ES-I3 (cell line): ENCODE data around the gene KRTAP5-11.
"Not testable (repeated sequence)": the region's sequence is repeated elsewhere in the genome, so short reads cannot be mapped to it uniquely, and the experiment has no call there.

Source experiments
- H3K36me3 ChIP-seq: 2 replicates; pipeline ENCODE4 v1.6.1; 2013; ENCODE audit warnings: mild to moderate bottlenecking, low read length, control low read depth, moderate library complexity; ENCODE audit not compliant: insufficient read depth
- H3K4me1 ChIP-seq: 2 replicates; pipeline ENCODE4 v1.6.1; 2013; ENCODE audit warnings: mild to moderate bottlenecking, control low read depth, low read length; ENCODE audit not compliant: insufficient read depth
- H3K9ac ChIP-seq: 2 replicates; pipeline ENCODE4 v1.6.1; 2013; ENCODE audit warnings: low read depth, mild to moderate bottlenecking, low read length, moderate library complexity
- H3K9me3 ChIP-seq: 2 replicates; pipeline ENCODE4 v1.6.1; 2013; ENCODE audit warnings: mild to moderate bottlenecking, low read length, moderate library complexity; ENCODE audit not compliant: control insufficient read depth, insufficient read depth

Gene KRTAP5-11

DNA sequence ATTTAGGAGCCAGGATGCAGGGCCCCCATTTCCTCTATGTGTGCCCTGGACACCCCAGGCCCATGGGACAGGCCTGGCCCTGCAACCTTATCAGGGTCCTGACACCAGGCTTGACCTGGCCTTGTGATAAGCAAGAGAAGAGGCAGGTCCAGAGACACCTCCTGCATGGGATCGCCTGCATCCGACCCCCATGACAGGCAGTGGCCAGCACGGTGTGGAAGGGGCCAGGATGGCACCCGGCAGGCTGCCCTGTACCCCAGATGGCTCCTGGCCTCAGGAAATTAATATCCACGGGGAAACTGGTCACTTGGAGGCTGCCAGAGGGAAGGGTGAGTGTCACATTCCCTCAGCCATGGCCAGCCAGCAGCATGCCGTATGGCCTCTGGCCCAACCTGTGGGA is 27.7 kb downstream of the KRTAP5-11 start:
- Histone ChIP-seq H3K36me3 (no peaks in the 10 kb centered on the region), H3K9ac (no peak overlapping the region), H3K9me3 (peaks cover 4% of the 10 kb centered on the region; the same call in 1 of the 2 replicates), H3K4me1 (no peaks in the 10 kb centered on the region)

DNA sequence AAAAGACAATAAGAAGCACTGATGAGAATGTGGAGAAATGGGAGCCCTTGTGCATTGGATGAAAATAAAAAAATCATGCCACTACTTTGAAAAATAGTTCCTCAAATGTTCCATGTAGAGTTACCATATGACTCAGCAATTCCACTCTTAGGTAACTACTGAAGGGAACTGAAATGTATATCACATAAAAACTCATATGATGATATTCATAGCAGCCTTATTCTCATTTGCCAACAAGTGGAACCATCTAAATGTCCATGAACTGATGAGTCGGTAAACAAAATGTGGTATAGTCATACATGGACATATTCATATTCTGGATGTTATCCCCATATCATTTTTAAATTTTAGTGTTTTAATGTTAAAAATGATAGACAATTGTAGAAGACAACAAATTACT is 31.0 kb downstream of the KRTAP5-11 start:
- H3K9ac ChIP-seq, result no peak overlapping the region
- H3K9me3 ChIP-seq, result no peaks in the 10 kb centered on the region
- no peaks in the 10 kb centered on the region for H3K36me3 ChIP-seq
- no peaks in the 10 kb centered on the region for H3K4me1 ChIP-seq

DNA sequence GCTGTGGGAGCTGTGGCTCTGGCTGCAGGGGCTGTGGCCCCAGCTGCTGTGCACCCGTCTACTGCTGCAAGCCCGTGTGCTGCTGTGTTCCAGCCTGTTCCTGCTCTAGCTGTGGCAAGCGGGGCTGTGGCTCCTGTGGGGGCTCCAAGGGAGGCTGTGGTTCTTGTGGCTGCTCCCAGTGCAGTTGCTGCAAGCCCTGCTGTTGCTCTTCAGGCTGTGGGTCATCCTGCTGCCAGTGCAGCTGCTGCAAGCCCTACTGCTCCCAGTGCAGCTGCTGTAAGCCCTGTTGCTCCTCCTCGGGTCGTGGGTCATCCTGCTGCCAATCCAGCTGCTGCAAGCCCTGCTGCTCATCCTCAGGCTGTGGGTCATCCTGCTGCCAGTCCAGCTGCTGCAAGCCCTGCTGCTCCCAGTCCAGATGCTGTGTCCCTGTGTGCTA is 33.9 kb downstream of the KRTAP5-11 start:
- Histone ChIP-seq H3K36me3 (no peaks in the 10 kb centered on the region), H3K9ac (no peak overlapping the region), H3K9me3 (no peaks in the 10 kb centered on the region), H3K4me1 (no peaks in the 10 kb centered on the region)

- Histone ChIP-seq H3K36me3 (no peaks in the 10 kb centered on the region), H3K9me3 (no peaks in the 10 kb centered on the region), H3K4me1 (no peaks in the 10 kb centered on the region), H3K9ac (no peak within 1 kb of the TSS)
Observed at GRCh38 chr11:71548120-71548519, 34.6 kb downstream of the KRTAP5-11 start, which contains the start of gene KRTAP5-9. KRTAP5-9 (plus strand) TSS chr11:71548420; CDS start chr11:71548658, 238 bp downstream.

- H3K9me3 ChIP-seq, result no peaks in the 10 kb centered on the region
- no peaks in the 10 kb centered on the region for H3K4me1 ChIP-seq
Observed at GRCh38 chr11:71545405-71545966, 37.2 kb downstream of the KRTAP5-11 start.

DNA sequence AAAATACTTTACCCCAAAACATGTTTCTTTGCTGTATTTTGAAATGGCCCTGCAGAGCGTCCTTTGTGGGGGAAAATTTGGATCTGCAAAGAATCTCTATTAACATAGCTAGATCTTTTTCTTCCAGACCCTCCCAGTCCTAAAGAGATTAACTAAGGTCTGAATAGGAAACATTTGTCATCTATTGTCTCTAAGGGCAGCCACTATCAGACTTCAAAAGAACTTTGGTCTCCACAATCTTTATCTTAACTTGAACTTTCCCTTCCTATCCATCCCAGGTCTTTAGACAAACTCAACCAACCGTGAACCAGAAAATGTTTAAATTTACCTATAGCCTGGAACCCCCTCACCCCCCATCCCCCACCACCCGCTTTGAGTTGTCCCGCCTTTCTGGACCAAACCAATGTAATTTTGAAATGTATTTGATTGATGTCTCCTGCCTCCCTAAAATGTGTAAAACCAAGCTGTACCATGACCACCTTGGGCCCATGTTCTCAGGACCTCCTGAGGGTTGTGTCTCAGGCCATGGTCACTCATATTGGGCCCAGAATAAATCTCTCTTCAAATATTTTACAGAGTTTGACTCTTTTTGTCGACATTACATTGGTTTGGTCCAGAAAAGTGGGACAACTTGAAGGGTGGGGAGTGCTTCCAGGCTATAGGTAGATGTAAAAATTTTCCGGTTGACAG is 38.0 kb downstream of the KRTAP5-11 start:
- Histone ChIP-seq H3K9me3 (no peaks in the 10 kb centered on the region), H3K36me3 (no peaks in the 10 kb centered on the region), H3K4me1 (no peaks in the 10 kb centered on the region), H3K9ac (no peak overlapping the region)

More at GRCh38 chr11:71545405-71545966, 37.2 kb downstream of the KRTAP5-11 start:
- H3K36me3 ChIP-seq, result no peaks in the 10 kb centered on the region
- H3K9ac ChIP-seq, result no peak overlapping the region

- no peaks in the 10 kb centered on the region for H3K9me3 ChIP-seq
- no peak overlapping the region for H3K9ac ChIP-seq
- H3K36me3 ChIP-seq, result no peaks in the 10 kb centered on the region
- H3K4me1 ChIP-seq, result no peaks in the 10 kb centered on the region
Observed at GRCh38 chr11:71543866-71544265, 38.8 kb downstream of the KRTAP5-11 start.

GRCh38 chr11:71542879-71543777 is 39.5 kb downstream of the KRTAP5-11 start:
- no peaks in the 10 kb centered on the region for H3K4me1 ChIP-seq
- H3K9ac ChIP-seq, result no peak overlapping the region

DNA sequence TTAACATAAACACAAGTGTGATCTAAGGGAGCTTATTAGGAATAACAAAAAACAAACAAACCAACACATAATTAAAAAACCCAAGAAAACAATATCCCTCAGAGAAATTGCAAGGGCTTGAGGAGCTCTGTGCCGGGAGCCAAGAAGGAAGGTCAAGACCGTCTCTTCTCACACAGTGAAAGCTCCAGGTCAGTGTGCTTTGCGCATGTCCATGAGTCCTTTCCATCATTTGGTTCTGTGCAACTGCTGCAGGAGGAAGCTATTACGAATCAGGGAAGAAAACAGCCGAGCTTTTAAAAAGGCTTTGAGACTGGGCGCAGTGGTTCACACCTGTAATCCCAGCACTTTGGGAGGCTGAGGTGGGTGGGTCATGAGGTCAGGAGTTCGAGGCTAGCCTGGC is 40.3 kb downstream of the KRTAP5-11 start:
- H3K36me3 ChIP-seq, result no peaks in the 10 kb centered on the region
- no peak overlapping the region for H3K9ac ChIP-seq
- no peaks in the 10 kb centered on the region for H3K4me1 ChIP-seq
- H3K9me3 ChIP-seq, result no peaks in the 10 kb centered on the region

More at GRCh38 chr11:71542879-71543777, 39.5 kb downstream of the KRTAP5-11 start:
- Histone ChIP-seq H3K36me3 (no peaks in the 10 kb centered on the region), H3K9me3 (no peaks in the 10 kb centered on the region)

GRCh38 chr11:71540521-71541304 is 42.0 kb downstream of the KRTAP5-11 start:
- not testable (repeated sequence) for H3K9me3 ChIP-seq, H3K9ac ChIP-seq, H3K36me3 ChIP-seq, H3K4me1 ChIP-seq

DNA sequence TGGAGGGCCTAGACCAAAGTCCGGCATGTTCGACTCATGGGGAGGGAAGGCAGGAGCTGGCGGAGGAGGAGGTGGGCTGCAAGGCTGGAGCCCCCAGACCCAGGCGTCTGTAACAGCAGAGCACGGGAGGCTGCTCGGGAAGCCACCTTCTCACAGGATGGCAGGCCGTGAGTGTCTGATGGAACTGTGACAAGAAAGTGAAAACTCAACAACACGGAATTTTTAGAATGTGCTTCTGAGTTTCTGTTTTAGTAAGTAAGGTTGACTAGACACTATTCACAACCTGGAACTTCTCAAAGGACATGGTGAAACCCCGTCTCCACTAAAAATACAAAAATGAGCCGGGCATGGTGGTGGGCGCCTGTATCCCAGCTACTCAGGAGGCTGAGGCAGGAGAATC is 42.7 kb downstream of the KRTAP5-11 start:
- H3K9ac ChIP-seq, H3K4me1 ChIP-seq, H3K36me3 ChIP-seq, H3K9me3 ChIP-seq: not testable (repeated sequence)

DNA sequence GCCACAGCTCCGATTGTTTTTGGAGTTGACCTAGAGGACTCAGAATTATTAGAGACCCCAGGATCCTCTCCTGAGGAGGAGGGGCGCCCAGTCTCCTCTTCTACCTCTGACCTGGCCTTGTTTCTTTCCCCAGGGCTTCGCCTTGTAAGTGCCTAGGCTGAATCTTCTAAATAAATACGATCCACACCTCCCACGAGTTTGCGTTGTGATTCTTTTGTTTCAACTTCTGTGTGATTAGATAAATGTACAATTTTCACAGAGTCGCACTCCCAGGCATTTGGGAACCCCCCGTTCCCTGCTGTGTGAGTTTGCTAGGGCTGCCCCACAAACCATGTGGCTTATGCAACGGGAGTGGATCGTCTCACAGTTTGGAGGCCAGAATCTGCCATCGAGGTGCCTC is 43.7 kb downstream of the KRTAP5-11 start:
- no peaks in the 10 kb centered on the region for H3K9me3 ChIP-seq
- no peaks in the 10 kb centered on the region for H3K36me3 ChIP-seq
- H3K4me1 ChIP-seq, result no peaks in the 10 kb centered on the region
- H3K9ac ChIP-seq, result no peak overlapping the region

DNA sequence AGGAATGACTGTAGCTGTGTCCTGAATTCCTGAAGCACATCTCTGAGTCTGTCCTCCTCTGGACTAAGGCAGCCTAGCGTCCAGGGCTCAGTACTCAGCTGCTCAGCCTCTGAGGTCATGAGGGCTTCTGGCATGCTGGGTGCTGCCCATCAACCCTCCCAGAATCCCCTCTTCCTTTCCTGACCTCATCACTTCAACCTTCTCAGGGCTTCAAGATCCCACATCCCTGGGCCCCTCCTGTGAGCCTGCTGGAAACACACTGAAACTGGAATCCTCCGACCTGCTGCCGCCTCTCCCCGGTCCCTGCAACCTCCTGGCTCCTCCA is 44.0 kb downstream of the KRTAP5-11 start:
- H3K4me1 ChIP-seq, result no peaks in the 10 kb centered on the region
- H3K9me3 ChIP-seq, result no peaks in the 10 kb centered on the region
- no peaks in the 10 kb centered on the region for H3K36me3 ChIP-seq
- no peak overlapping the region for H3K9ac ChIP-seq

DNA sequence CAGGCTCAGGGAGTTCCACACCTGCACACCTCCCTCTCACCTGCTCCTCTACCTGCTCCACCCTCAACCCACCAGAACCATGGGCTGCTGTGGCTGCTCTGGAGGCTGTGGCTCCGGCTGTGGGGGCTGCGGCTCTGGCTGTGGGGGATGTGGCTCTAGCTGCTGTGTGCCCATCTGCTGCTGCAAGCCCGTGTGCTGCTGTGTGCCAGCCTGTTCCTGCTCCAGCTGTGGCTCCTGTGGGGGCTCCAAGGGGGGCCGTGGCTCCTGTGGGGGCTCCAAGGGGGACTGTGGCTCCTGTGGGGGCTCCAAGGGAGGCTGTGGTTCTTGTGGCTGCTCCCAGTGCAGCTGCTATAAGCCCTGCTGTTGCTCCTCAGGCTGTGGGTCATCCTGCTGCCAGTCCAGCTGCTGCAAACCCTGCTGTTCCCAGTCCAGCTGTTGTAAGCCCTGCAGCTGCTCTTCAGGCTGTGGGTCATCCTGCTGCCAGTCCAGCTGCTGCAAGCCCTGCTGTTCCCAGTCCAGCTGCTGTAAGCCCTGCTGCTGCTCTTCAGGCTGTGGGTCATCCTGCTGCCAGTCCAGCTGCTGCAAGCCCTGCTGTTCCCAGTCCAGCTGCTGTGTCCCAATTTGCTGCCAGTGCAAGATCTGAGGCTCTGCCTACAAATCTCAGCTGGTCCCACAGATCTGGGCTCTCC is 44.6 kb downstream of the KRTAP5-11 start, which contains the start of gene KRTAP5-8:
Gene KRTAP5-8 (plus strand): TSS at position 49 of the 689 bp plus-strand sequence. CDS start 31 bp downstream, at position 80.
- H3K9ac ChIP-seq, H3K4me1 ChIP-seq, H3K36me3 ChIP-seq, H3K9me3 ChIP-seq: not testable (repeated sequence)
